Brain pericyte (primary cell): ENCODE data around the gene EIF1.
A peak's percentile ranks its signal among the peaks of the same experiment; 100 is the strongest.
"Not testable (repeated sequence)": the region's sequence is repeated elsewhere in the genome, so short reads cannot be mapped to it uniquely, and the experiment has no call there.

Source experiments
- DNase-seq: peaks from one replicate; pipeline ENCODE4 v3.0.0-alpha.2; 2012; ENCODE audit warnings: low read depth, low spot score

The EIF1 gene

GRCh38 chr17:41688641-41689496, at the start of gene EIF1:
Gene EIF1 (plus strand): TSS chr17:41688885. CDS start chr17:41689039, 154 bp downstream.
- DNase-seq, result peak; percentile 98

DNA sequence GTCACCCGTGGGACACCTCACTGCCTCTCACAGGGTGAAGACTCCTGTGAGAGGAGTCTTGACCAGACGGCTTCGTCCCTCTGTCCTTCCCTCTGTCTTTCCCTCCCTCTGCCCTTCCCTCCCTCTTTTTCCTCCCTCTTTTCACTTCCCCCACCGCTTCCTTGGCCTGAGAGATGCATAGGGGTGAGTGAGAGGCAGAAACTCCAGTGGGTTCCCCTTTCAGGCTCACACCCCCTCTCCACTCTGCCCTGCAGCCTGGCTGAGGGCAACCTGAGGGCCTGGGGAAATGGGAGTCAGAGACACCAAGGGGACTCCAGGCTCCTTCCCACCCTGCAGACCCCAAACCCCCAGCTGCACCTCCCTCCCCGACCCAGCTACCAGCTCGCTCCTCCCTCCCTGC, 49.7 kb upstream of the EIF1 start:
- DNase-seq, result no peak

- DNase-seq, result no peak
These were observed 48.9 kb upstream of the EIF1 start for GRCh38 chr17:41639492-41640473.

GRCh38 chr17:41640596-41640995, 48.1 kb upstream of the EIF1 start:
- not testable (repeated sequence) for DNase-seq

- DNase-seq, result no peak
These were observed 46.2 kb upstream of the EIF1 start for GRCh38 chr17:41642252-41643156.

DNA sequence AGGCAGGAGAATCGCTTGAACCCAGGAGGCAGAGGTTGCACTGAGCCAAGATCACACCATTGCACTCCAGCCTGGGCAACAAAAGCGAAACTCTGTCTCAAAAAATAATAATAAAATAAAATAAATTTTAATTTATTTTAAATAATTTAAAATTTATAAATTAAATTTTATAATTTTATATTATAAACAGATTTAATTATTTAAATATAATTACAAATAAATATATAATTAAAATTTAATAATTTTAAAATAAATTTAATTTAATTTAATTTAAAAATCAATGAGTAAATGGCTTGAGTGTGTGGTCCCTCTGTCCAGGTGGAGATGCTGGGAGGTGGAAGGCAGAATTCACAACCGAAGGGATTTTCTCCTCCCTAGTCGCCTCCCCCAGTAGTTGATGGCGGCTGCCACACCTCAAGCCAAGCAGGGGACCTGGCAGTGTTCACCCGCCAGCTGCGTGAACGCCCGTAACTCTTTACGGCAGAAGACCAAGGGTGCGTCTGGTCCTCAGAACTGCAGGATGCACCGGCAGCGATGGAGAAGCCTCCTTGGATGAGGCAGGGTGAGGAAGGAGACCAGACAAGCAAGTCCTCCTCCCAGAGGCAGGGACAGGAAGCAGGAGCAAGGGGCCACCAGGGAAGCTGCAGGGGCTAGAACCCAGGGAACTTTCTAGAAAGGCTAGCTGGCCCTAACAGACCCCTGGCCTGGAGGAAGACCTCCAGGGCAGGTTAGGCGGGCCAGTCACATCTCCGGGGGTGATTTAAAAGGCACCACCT, 41.5 kb upstream of the EIF1 start:
- no peak for DNase-seq

DNA sequence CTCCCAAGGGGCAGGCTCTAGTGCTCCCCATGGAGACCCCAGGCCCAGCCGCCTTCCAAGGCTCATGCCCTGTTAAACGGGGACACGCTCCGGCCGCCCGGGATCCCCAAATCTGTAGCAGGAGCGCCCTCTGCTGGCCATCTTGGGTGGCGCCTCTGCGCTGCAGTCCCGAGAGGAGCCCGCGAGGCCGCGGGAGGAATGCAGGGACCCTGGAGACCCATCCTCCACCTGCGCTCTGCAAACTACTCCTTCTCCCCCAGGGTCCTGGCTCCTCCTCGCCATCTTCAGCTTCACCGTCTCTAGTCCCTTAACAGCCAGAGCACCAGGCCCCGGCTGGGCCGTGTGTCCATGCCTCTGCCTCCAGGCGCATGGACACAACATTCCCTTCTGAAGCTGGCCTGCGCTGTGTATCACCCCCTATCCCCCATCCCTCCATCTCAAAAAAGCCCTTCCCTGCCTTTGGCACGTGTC, 40.7 kb upstream of the EIF1 start:
- no peak for DNase-seq

GRCh38 chr17:41648411-41649195, 40.1 kb upstream of the EIF1 start:
- peak; percentile 42 for DNase-seq

- no peak for DNase-seq
These were observed 38.7 kb upstream of the EIF1 start for GRCh38 chr17:41649923-41650519.

DNA sequence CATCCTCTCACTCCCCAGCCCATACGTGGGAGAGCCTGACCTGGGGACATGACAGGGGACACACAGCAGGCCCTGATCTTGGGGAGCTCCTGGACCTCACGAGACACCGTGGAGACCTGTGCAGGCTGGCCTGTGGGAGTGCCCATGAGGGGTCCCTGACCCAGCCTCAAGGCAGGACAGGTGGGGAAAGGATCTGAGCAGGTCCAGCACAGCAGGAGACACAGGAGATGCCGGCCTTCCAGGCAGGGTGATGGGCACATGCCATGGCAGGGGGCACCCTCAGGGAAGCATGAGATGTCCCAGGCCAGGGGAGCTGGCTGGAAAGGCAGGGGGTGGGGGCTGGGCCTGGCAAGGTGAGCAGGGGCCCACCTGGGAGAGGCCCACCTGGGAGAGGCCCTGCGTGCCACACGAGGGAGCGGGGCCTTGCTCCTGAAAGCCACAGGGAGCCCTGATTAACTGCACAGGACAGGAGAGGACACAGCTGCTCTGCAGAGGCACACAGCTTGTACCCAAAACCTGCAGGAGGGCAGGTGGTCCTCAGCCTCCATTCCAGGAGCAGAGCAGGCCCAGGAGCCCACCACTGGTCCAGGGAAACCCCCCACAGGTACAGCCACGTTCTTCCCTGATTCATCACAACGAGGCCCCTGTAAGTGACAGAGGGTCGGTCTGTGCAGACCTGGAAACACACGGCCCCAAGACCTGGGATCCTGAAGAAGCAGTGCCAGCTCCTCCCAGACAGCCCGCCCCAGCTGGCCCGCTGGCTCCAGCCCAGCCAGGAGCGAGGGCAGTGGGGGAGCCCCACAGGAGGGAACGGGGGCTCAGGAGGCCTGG, 37.7 kb upstream of the EIF1 start:
- no peak for DNase-seq

DNA sequence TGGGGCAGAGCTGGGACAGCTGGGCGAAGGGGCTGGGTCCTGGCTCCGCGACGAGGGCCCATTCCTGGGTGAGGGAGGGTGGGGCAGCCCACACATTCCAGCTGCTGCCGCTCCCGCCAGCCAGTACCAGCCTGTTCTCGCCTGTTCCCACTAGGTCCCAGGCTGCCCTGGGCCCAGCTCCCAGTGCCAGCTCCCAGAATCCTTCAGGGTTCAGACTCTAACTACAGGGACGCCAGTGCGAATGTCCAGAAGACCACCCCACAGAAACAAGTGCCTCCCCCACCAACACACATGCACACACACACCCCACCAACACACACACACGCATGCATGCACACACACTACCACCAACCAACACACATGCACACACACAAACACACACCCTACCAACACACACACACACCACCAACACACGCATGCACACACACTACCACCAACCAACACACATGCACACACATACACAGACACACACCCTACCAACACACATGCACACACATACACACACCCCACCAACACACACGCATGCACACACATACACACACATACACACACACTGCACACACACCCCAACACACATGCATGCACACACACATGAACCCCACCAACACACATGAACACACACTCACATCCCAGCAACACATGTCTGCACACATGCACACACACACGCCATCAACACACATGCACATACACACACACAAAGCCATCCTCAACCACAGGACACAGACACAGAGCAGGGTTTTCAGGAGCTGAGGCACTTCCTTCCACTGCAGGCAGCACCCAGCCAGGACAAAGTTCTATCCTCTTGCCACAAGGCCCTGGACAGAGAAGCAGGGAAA, 36.8 kb upstream of the EIF1 start:
- no peak for DNase-seq

DNA sequence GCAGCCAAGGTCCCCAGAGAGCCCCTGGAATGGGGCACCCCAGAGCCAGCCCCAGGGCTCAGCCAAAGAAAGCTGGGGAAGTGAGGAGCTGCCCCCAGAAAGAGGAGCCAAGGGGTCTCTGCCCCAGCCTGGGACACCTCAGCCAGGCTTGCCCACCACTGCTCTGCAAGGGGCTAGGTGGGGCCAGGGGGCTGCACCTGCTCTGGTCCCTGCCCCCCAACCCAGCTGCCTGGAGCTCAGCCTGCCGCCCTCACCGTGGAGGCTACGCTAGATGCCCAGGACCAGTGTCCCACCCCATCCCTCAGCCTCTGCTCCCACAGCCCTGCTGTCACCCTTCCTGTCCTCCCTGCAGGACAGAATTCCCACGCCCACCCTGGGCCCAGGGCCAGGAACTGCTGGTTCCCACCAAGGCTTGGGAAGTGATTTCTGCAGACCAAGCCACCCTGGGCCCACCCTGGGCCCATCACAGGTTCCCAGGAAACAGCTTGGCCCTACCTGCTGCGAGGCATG, 36.2 kb upstream of the EIF1 start:
- no peak for DNase-seq

GRCh38 chr17:41653421-41653820, 35.3 kb upstream of the EIF1 start:
- no peak for DNase-seq

DNA sequence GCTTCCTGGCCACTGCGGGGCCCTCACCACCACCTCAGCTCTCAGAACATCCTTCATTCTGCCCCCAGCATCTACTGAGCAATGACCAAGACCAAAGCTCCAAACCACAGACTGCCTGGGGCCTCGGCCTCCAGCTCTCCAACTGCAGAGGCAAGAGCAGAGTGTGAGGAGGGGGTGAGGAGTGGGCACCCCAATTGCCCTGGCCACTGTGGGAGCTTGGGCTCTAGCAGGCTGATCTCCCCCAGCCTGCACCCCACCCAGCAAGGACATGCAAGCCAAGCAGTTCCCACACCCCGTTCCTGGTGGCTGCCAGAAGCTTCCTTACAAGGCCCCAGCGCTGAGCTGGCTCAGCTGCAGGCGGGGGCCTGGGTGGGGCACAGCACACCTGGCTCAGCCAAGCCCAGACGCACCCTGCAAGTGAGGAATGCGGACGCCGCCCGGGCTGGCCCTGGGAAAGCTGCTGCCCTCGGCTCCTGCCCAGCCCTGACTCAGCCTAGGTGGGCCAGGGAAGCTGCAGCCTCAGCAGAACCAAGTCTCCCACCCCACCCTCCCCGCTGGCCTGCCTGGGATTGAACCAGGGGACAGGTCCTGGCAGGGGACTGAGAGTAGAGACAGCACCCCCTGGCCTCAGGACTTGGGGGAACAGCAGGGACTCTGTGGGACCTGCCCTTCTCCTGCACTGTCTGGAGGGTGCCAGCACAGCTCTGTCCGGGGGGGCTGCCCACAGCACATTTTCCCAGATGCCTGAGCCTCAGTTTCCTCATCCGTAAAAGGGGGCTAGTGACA, 34.6 kb upstream of the EIF1 start:
- DNase-seq, result no peak

GRCh38 chr17:41654678-41655607, 33.7 kb upstream of the EIF1 start:
- no peak for DNase-seq
